K562 (cell line): ENCODE results near the gene KRT77. TPM values are rescaled to one million over a fixed set of nuclear protein-coding genes. Genes with fewer than 3 reads are reported as not detected.

Source experiments
- CREB1 ChIP-seq, 2 experiments: sonication (generic) in 1 of 2; formaldehyde crosslinking in 1 of 2; IDR thresholded peaks; 2 replicates each; pipeline versions ENCODE4 v1.6.1 to v1.8.0; 2012 to 2022; ENCODE audit warnings: inconsistent platforms in 1 of 2, mild to moderate bottlenecking in 1 of 2, missing genetic modification reagents in 1 of 2, moderate library complexity in 1 of 2
- CREB3L1 ChIP-seq: fragments of 450-650 bp; IDR thresholded peaks from 2 replicates; pipeline ENCODE4 v1.6.1; 2014; ENCODE audit warnings: low read depth, mild to moderate bottlenecking, moderate library complexity, borderline replicate concordance
- DNMT1 ChIP-seq: fragments of 450-650 bp; IDR thresholded peaks from 2 replicates; pipeline ENCODE4 v1.6.1; 2016; ENCODE audit warnings: antibody characterized with exemption, mild to moderate bottlenecking
- ETV6 ChIP-seq, 3 experiments: fragments of 150-350 bp in 1 of 3; sonication (generic) in 1 of 3; formaldehyde crosslinking in 1 of 3; IDR thresholded peaks; 2 replicates each; pipeline versions ENCODE4 v1.6.1 to v1.8.0; 2014 to 2022; ENCODE audit warnings: borderline replicate concordance in 2 of 3, low read depth in 2 of 3, antibody characterized with exemption in 1 of 3, low read length in 1 of 3, mild to moderate bottlenecking in 1 of 3, missing genetic modification reagents in 1 of 3
- GTF2E2 ChIP-seq: fragments of 200-800 bp; sonication (Bioruptor generic); IDR thresholded peaks from 2 replicates; pipeline ENCODE4 v1.6.1; 2016; ENCODE audit warnings: missing genetic modification characterization, missing compliant biosample characterization
- HES1 ChIP-seq: fragments of 450-650 bp; IDR thresholded peaks from 2 replicates; pipeline ENCODE4 v1.6.1; 2016; ENCODE audit warnings: low read depth, mild to moderate bottlenecking, moderate library complexity
- HNRNPLL ChIP-seq: fragments of 200-400 bp; formaldehyde crosslinking; IDR thresholded peaks from 2 replicates; pipeline ENCODE4 v1.6.1; 2017; ENCODE audit warnings: low read length, low read depth, mild to moderate bottlenecking; ENCODE audit not compliant: poor library complexity, severe bottlenecking
- JUNB ChIP-seq: fragments of 450-650 bp; formaldehyde crosslinking; conservative IDR thresholded peaks from 2 replicates; pipeline ENCODE4 v1.4.0; 2020; ENCODE audit warnings: mild to moderate bottlenecking
- KDM5B ChIP-seq: fragments of 200-600 bp; sonication (generic); IDR thresholded peaks from 2 replicates; pipeline ENCODE4 v1.6.1; 2012; ENCODE audit warnings: low read depth, mild to moderate bottlenecking, moderate library complexity, low read length, control low read depth, inconsistent platforms; ENCODE audit not compliant: insufficient replicate concordance
- MIER1 ChIP-seq: fragments of 450-650 bp; IDR thresholded peaks from 2 replicates; pipeline ENCODE4 v1.6.1; 2016; ENCODE audit warnings: antibody characterized with exemption, mild to moderate bottlenecking, low read depth
- NR1H2 ChIP-seq: sonication (generic); formaldehyde crosslinking; IDR thresholded peaks from 2 replicates; pipeline ENCODE4 v1.4.0; 2020; ENCODE audit warnings: mild to moderate bottlenecking, missing genetic modification reagents
- PCBP1 ChIP-seq: fragments of 200-400 bp; formaldehyde crosslinking; IDR thresholded peaks from 2 replicates; pipeline ENCODE4 v1.6.1; 2018; ENCODE audit warnings: mild to moderate bottlenecking, low read depth, low read length; ENCODE audit not compliant: poor library complexity, severe bottlenecking
- PURB ChIP-seq: sonication (generic); formaldehyde crosslinking; IDR thresholded peaks from 2 replicates; pipeline ENCODE4 v1.9.0; 2021; ENCODE audit warnings: low read depth, mild to moderate bottlenecking, missing genetic modification reagents
- PYGO2 ChIP-seq: fragments of 450-650 bp; IDR thresholded peaks from 2 replicates; pipeline ENCODE4 v1.6.1; 2016; ENCODE audit warnings: mild to moderate bottlenecking, missing genetic modification characterization, moderate library complexity, missing compliant biosample characterization
- RBBP5 ChIP-seq: fragments of 200-600 bp; sonication (generic); IDR thresholded peaks from 2 replicates; pipeline ENCODE4 v1.6.1; 2012; ENCODE audit warnings: borderline replicate concordance, mild to moderate bottlenecking, low read length, control low read depth, inconsistent platforms; ENCODE audit not compliant: insufficient read depth, poor library complexity, severe bottlenecking
- RBM15 ChIP-seq: fragments of 200-400 bp; formaldehyde crosslinking; IDR thresholded peaks from 2 replicates; pipeline ENCODE4 v1.6.1; 2018; ENCODE audit warnings: mild to moderate bottlenecking, low read length, moderate library complexity; ENCODE audit not compliant: insufficient read depth
- SAFB2 ChIP-seq: fragments of 200-400 bp; formaldehyde crosslinking; IDR thresholded peaks from 2 replicates; pipeline ENCODE4 v1.6.1; 2018; ENCODE audit warnings: borderline replicate concordance, low read length, low read depth, moderate library complexity; ENCODE audit not compliant: severe bottlenecking
- SREBF2 ChIP-seq: sonication (generic); formaldehyde crosslinking; IDR thresholded peaks from 2 replicates; pipeline ENCODE4 v1.4.0; 2020; ENCODE audit warnings: mild to moderate bottlenecking, missing genetic modification reagents
- STAG1 ChIP-seq: sonication (generic); formaldehyde crosslinking; IDR thresholded peaks from 2 replicates; pipeline ENCODE4 v1.5.0; 2020; ENCODE audit warnings: missing genetic modification reagents, borderline replicate concordance
- TEAD2 ChIP-seq: fragments of 450-650 bp; IDR thresholded peaks from 2 replicates; pipeline ENCODE4 v1.6.1; 2016; ENCODE audit warnings: missing genetic modification characterization, control low read depth, missing compliant biosample characterization
- TRIM24 ChIP-seq, 2 experiments: fragments of 450-650 bp; IDR thresholded peaks; 2 replicates each; pipeline ENCODE4 v1.6.1; 2016
- XRCC5 ChIP-seq: fragments of 200-400 bp; formaldehyde crosslinking; IDR thresholded peaks from 2 replicates; pipeline ENCODE4 v1.6.1; 2017; ENCODE audit warnings: low read depth, mild to moderate bottlenecking, low read length
- YBX1 ChIP-seq: fragments of 450-650 bp; IDR thresholded peaks from 2 replicates; pipeline ENCODE4 v1.7.1; 2016; ENCODE audit warnings: mild to moderate bottlenecking
- ZEB2 ChIP-seq: fragments of 450-650 bp; IDR thresholded peaks from 2 replicates; pipeline ENCODE4 v1.6.1; 2016
- ZNF133 ChIP-seq: fragments of 250-450 bp; sonication (Bioruptor Pico); IDR thresholded peaks from 2 replicates; pipeline ENCODE4 v1.4.0; 2020; ENCODE audit warnings: mild to moderate bottlenecking
- ZNF436 ChIP-seq: fragments of 250-450, 450-650 bp; sonication (Bioruptor Pico); formaldehyde crosslinking; IDR thresholded peaks from 2 replicates; pipeline ENCODE4 v1.7.0; 2020; ENCODE audit warnings: mild to moderate bottlenecking
- ZNF445 ChIP-seq: fragments of 250-450 bp; sonication (Bioruptor Pico); IDR thresholded peaks from 2 replicates; pipeline ENCODE4 v1.4.0; 2020; ENCODE audit warnings: low read depth, mild to moderate bottlenecking, moderate library complexity
- ZNF766 ChIP-seq: fragments of 200-800 bp; sonication (Bioruptor generic); conservative IDR thresholded peaks from 2 replicates; pipeline ENCODE4 v1.6.1; 2016; ENCODE audit warnings: missing genetic modification characterization, missing compliant biosample characterization
- polyA plus RNA-seq, 8 experiments: library from polyadenylated mRNA; depleted of rRNA in 4 of 8; stranded (reverse) in 5 of 8; unstranded in 3 of 8; fragments of >200 nt; fragmentation: Nextera tagmentation in 2 of 8; fragmentation: Illumina TruSeq in 1 of 8; extraction: Ambion mirVana in 2 of 8; extraction: Trizol in 1 of 8; gene quantifications; 2 replicates each; pipeline versions ENCODE4 v1.2.1 to v1.2.3, GENCODE V29; 2011 to 2014; ENCODE audit warnings: inconsistent platforms in 1 of 8, missing spikeins in 1 of 8
- total RNA-seq, 7 experiments: library from RNA; depleted of rRNA in 6 of 7; stranded (reverse); fragments of >200 nt in 6 of 7; fragmentation: Illumina TruSeq in 2 of 7; extraction: Trizol in 2 of 7; gene quantifications; 2 replicates each; pipeline versions ENCODE4 v1.2.1 to v1.2.3, GENCODE V29; 2011 to 2021; ENCODE audit warnings: low replicate concordance in 1 of 7

Gene KRT77
- total and polyA plus RNA-seq, 9 of the 15 experiments (the other 6 are each of a cell fraction or from before 2014, with no cell fraction given), result not detected

DNA sequence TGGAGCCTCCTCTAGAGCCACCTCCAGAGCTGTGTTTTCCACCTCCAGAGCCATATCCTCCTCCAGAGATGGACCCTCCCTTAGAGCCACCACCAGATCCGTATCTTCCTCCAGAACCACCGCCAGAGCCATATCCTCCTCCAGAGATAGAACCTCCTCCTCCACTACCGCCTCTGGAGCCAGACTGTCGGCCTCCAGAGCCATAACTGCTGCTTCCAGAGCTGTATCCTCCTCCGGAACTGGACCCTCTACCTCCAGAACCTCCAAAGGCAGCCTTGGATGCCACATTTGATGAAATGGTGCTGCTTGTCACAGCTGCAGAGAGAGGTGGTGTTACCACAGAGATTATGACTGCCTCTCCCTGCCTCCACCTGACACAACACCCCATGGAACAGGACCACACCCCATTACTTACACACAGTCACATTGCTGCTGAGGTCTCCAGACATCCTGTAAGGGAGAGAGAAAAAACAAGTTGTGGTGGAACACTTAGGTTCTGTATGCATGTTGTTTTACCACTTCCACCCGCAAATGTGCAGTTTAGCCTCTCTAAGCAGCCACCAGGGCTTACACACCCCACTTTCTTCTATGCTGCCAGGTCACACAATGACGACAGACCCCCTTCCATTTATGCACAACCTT lies 58.1 kb downstream of the KRT77 start (continued):
- TF ChIP-seq ZNF133 (no peak), NR1H2 (no peak), SREBF2 (no peak), CREB3L1 (peak; percentile 72; the same call in 1 of the 2 replicates), ZEB2 (peak; percentile 66), TRIM24 (IDR thresholded peaks at IDR 0.05) (0 out of 4 replicates have a peak, but pooled peaks of 1 of the 2 experiments have one; percentile 12), ETV6 (IDR thresholded peaks at IDR 0.05; ENCODE audit: borderline replicate concordance in 1 of 2, low read depth in 2 of 2, low read length in 1 of 2) (no peak), ETV6 (CRISPR knock-in tag; IDR thresholded peaks at IDR 0.05; ENCODE audit: borderline replicate concordance) (no peak), STAG1 (CRISPR knock-in tag) (no peak), ZNF436 (CRISPR knock-in tag) (no peak), PCBP1 (no peak), CREB1 (IDR thresholded peaks at IDR 0.05) (no peak), CREB1 (CRISPR knock-in tag; IDR thresholded peaks at IDR 0.05) (no peak), XRCC5 (no peak), HES1 (no peak), ZNF445 (CRISPR knock-in tag) (no peak), GTF2E2 (tag) (no peak), JUNB (CRISPR knock-in tag) (no peak), MIER1 (no peak), PYGO2 (tag) (no peak), HNRNPLL (no peak), DNMT1 (no peak), YBX1 (peak; percentile 100), ZNF766 (CRISPR knock-in tag) (no peak), RBBP5 (no peak), SAFB2 (no peak), RBM15 (no peak), PURB (no peak), TEAD2 (tag) (no peak), KDM5B (no peak)
